Kidney epithelial cell (primary cell): ENCODE data around the gene P2RY6. TPM values are rescaled to one million over a fixed set of nuclear protein-coding genes. Genes with fewer than 3 reads are reported as not detected.

Experiments
- DNase-seq: peaks from one replicate; pipeline ENCODE4 v3.0.0-alpha.2; 2010; ENCODE audit warnings: low read depth
- H3K27me3 ChIP-seq: 2 replicates; pipeline ENCODE4 v1.6.0; 2011; ENCODE audit warnings: low read length; ENCODE audit not compliant: control insufficient read depth, insufficient read depth
- H3K36me3 ChIP-seq: 2 replicates; pipeline ENCODE4 v1.5.1; 2011; ENCODE audit warnings: low read length; ENCODE audit not compliant: control insufficient read depth, insufficient read depth
- H3K4me3 ChIP-seq: 2 replicates; pipeline ENCODE4 v1.5.1; 2011; ENCODE audit warnings: low read depth, mild to moderate bottlenecking, control low read depth, low read length
- total RNA-seq: library from RNA; depleted of rRNA; stranded (reverse); fragments of >200 nt; gene quantifications from 2 replicates; pipeline ENCODE4 v1.2.3, GENCODE V29; 2015
- TF ChIP-seq, protein P1 (sequence below): IDR thresholded peaks from 2 replicates; pipeline ENCODE4 v1.5.1; 2011; ENCODE audit warnings: mild to moderate bottlenecking, moderate library complexity, low read length, control low read depth, inconsistent platforms; ENCODE audit not compliant: insufficient read depth, poor library complexity, severe bottlenecking

P2RY6 gene
- total RNA-seq, 1 donor from 2014 or later = 6.1 TPM

DNA sequence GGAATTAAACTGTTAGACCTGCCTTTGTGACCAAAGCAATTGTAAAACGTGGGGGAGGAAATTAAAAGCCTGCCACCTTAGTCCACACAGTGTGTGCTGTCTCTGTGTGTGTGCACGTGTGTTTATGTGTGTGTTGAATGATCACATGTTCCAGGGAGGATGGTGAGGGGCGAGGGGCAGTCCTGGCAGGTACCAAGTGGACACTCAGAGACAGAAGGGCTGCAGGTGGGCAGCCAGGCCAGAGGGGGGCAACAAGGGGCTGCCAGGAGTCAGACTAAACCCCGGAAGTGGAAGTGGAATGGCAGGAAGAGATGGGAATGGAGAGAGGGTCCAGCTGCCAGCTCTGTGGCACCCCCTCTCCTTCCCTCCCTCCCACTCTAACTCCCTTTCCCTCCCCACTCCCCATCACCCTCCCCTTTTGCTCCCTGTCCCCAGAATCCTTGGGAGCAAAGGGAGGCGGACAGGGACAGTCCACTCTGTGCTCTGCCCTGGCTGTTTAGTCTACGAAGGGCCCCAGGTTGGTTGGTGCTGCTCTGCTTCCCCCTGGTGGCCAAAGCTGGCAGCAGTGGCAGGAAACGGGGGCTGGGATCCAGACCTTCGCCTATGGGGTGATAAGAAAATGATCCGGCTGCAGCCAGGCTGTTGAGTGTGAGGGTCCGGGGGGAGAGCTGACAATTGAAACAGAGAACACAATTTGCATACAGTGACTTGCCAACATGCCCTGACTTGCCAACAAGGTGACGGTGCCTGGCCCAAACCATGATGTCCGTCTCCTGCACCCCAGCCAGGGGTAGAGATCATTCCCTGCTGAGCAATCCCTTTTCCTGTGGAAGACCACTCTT is 29.7 kb upstream of the P2RY6 start:
- H3K27me3 ChIP-seq = no peaks in the 10 kb centered on the region
- no peak for DNase-seq
- TF ChIP-seq, protein P1, sequence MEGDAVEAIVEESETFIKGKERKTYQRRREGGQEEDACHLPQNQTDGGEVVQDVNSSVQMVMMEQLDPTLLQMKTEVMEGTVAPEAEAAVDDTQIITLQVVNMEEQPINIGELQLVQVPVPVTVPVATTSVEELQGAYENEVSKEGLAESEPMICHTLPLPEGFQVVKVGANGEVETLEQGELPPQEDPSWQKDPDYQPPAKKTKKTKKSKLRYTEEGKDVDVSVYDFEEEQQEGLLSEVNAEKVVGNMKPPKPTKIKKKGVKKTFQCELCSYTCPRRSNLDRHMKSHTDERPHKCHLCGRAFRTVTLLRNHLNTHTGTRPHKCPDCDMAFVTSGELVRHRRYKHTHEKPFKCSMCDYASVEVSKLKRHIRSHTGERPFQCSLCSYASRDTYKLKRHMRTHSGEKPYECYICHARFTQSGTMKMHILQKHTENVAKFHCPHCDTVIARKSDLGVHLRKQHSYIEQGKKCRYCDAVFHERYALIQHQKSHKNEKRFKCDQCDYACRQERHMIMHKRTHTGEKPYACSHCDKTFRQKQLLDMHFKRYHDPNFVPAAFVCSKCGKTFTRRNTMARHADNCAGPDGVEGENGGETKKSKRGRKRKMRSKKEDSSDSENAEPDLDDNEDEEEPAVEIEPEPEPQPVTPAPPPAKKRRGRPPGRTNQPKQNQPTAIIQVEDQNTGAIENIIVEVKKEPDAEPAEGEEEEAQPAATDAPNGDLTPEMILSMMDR = peak; percentile 89
- H3K36me3 ChIP-seq = no peaks in the 10 kb centered on the region
- no peak overlapping the region for H3K4me3 ChIP-seq

DNA sequence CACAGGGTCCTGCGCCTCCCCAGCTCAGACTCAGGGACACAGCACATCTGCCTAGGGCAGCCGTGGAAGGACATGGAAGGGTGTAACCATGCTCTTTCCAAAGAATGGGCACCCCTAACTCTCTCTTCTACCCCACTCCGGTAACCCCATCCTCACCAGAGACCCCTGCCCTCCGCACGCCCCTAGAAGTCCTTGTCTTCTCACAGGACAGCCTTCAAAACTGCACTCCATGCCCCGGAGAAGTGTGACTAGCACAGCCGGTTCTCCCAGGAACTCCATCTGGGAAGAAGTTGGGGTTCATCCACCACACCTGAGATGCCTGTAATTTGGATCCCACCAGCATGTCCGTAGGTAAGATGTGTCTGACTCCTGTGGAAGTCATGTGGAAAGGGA is 29.0 kb upstream of the P2RY6 start:
- no peaks in the 10 kb centered on the region for H3K36me3 ChIP-seq
- no peak for DNase-seq
- TF ChIP-seq, protein P1 = no peak
- H3K27me3 ChIP-seq = no peaks in the 10 kb centered on the region
- no peak overlapping the region for H3K4me3 ChIP-seq

DNA sequence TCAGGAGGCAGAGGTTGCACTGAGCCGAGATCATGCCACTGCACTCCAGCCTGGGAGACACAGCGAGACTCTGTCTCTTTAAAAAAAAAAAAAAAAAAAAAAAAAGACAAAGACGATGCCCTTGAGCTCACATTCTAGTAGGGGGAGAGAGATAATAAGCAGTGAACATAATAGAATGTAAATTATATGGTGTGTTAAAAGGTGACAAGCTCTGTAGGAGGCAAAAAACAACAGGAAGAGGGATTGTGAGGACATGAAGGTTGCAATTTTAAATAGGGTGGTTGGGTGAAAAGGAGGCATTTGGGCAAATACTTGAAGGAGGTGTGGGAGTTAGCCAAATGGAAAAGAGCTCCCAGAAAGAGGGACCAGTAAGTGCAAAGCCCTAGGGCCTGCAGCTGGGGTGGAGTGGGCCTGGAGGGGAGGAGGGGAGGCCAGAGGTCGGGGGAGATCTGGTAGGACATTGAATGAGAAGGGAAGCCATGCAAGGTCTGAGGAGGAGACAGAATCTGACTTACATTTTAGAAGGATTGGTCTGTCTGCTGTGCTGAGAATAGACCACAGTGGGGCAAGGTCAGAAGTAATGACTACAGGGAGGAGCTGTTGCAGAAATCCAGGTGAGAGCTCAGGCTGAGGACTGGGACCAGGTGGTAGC is 27.4 kb upstream of the P2RY6 start:
- H3K4me3 ChIP-seq = no peak overlapping the region
- H3K27me3 ChIP-seq = no peaks in the 10 kb centered on the region
- TF ChIP-seq, protein P1 = no peak
- no peaks in the 10 kb centered on the region for H3K36me3 ChIP-seq
- DNase-seq = no peak

DNA sequence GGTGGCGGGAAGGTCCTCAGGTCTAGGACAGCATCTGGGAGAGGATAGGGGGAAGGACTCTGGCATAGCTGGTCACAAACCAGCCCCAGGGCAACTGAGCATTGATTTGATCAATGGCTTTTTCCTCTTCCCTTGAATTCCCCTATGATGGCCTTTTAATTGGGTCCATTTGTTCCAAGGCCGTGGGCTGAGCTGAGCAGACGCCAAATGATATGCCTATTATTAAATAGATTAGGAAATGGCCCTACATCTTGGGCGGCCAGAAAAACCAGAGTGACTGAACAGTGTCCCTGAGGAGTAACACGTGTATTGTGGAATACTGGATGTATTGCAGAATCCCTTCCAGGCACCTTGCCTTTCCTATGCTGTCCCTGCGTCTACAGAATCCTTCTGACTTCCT is 26.7 kb upstream of the P2RY6 start:
- no peaks in the 10 kb centered on the region for H3K27me3 ChIP-seq
- TF ChIP-seq, protein P1 = no peak
- DNase-seq = no peak
- H3K4me3 ChIP-seq = no peak overlapping the region
- no peaks in the 10 kb centered on the region for H3K36me3 ChIP-seq

DNA sequence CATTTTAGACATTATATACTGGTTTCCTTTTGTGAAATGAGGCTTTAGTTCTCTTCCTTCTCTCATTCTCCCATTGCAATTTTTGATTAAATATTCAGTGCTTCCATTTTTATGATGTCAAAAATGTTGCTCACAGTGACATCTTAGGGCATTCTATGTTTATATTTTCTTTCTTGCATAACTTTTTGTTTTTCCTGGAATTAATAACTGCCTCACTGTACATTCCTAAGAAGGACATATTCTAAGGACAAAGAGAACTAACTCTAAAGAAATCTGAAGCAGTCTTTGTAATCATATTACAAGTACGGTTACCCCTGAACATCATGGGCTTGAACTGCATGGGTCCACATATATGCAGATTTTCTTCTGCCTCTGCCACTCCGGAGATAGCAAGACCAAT is 25.8 kb upstream of the P2RY6 start:
- TF ChIP-seq, protein P1 = no peak
- no peaks in the 10 kb centered on the region for H3K36me3 ChIP-seq
- no peak for DNase-seq
- no peaks in the 10 kb centered on the region for H3K27me3 ChIP-seq
- no peak overlapping the region for H3K4me3 ChIP-seq
